ENCODE data around the gene COL20A1. TPM values are rescaled to one million over a fixed set of nuclear protein-coding genes. Genes with fewer than 3 reads are reported as not detected.

COL20A1 gene
- total and polyA plus RNA-seq, 3 experiments from 2014 or later, result 0.04 TPM; not detected in 2

GRCh38 chr20:63380346-63380870 lies 87.4 kb downstream of the COL20A1 start:
- peaks cover 2 to 5% (median 2%) of the 10 kb centered on the region in 5 donors for H3K9me3 Mint-ChIP-seq
- H3K27me3 ChIP-seq (ENCODE audit: insufficient read depth, low read length, poor library complexity, severe bottlenecking), result peaks cover 8% of the 10 kb centered on the region
- H3K4me3 Mint-ChIP-seq, result no peak overlapping the region
- H3K27me3 Mint-ChIP-seq, result peaks cover 16 to 28% of the 10 kb centered on the region in 2 donors
- no peak overlapping the region for H3K27ac ChIP-seq (ENCODE audit: low read depth, low read length)
- ChIA-PET POLR2A (no interaction called here), CTCF (interaction anchor here (0.6 to 3.0 kb wide), 2 partner anchors 9 to 157 kb away, joined by 3 to 19 read pairs; no protein-coding TSS in a partner anchor)
- H3K36me3 ChIP-seq (ENCODE audit: insufficient read depth, low read length), result no peaks in the 10 kb centered on the region
- H3K4me1 ChIP-seq (ENCODE audit: insufficient read depth, low read length), result no peaks in the 10 kb centered on the region
- H3K4me1 Mint-ChIP-seq, result no peaks in the 10 kb centered on the region
- DNase-seq, result no peak
- no peaks in the 10 kb centered on the region for H3K36me3 Mint-ChIP-seq
- no peak overlapping the region for H3K4me3 ChIP-seq (ENCODE audit: low read length)
- H3K9me3 ChIP-seq (ENCODE audit: low read length), result no peaks in the 10 kb centered on the region
- H3K27ac Mint-ChIP-seq, result no peak overlapping the region

- no peak overlapping the region for H3K4me3 Mint-ChIP-seq
- peak in 3 of 5 donors; percentile 19 to 24 (median 21) for DNase-seq
- Histone ChIP-seq H3K36me3 (ENCODE audit: insufficient read depth, low read length) (no peaks in the 10 kb centered on the region), H3K27ac (ENCODE audit: low read depth, low read length) (no peak overlapping the region), H3K4me1 (ENCODE audit: insufficient read depth, low read length) (no peaks in the 10 kb centered on the region), H3K9me3 (ENCODE audit: low read length) (no peaks in the 10 kb centered on the region), H3K27me3 (ENCODE audit: insufficient read depth, low read length, poor library complexity, severe bottlenecking) (peaks cover 6% of the 10 kb centered on the region), H3K4me3 (ENCODE audit: low read length) (no peak overlapping the region)
- no peaks in the 10 kb centered on the region for H3K4me1 Mint-ChIP-seq
- peaks cover 6 to 11% (median 9%) of the 10 kb centered on the region in 5 donors for H3K9me3 Mint-ChIP-seq
- POLR2A ChIA-PET, result no interaction called here
- CTCF ChIA-PET, result interaction anchor here (1.2 to 3.0 kb wide), 4 partner anchors 11 to 159 kb away, joined by 3 to 19 read pairs (median 3); no protein-coding TSS in a partner anchor
- H3K27me3 Mint-ChIP-seq, result peaks cover 17 to 24% of the 10 kb centered on the region in 2 donors
- no peak overlapping the region for H3K27ac Mint-ChIP-seq
- no peaks in the 10 kb centered on the region for H3K36me3 Mint-ChIP-seq
Measured at GRCh38 chr20:63381781-63382431, 88.9 kb downstream of the COL20A1 start.

- no peaks in the 10 kb centered on the region for H3K27me3 ChIP-seq (ENCODE audit: insufficient read depth, low read length, poor library complexity, severe bottlenecking)
- Mint-ChIP-seq H3K27me3 (peaks cover 12 to 18% of the 10 kb centered on the region in 2 donors), H3K27ac (no peak overlapping the region), H3K4me3 (no peak overlapping the region), H3K4me1 (no peaks in the 10 kb centered on the region), H3K36me3 (no peaks in the 10 kb centered on the region), H3K9me3 (peaks cover 6 to 11% (median 9%) of the 10 kb centered on the region in 5 donors)
- H3K36me3 ChIP-seq (ENCODE audit: insufficient read depth, low read length), result no peaks in the 10 kb centered on the region
- CTCF ChIA-PET, result interaction anchor here (1.2 to 3.0 kb wide), 4 partner anchors 12 to 160 kb away, joined by 3 to 19 read pairs (median 3); no protein-coding TSS in a partner anchor
- POLR2A ChIA-PET, result no interaction called here
- no peaks in the 10 kb centered on the region for H3K4me1 ChIP-seq (ENCODE audit: insufficient read depth, low read length)
- DNase-seq, result no peak
- no peak overlapping the region for H3K27ac ChIP-seq (ENCODE audit: low read depth, low read length)
- no peak overlapping the region for H3K4me3 ChIP-seq (ENCODE audit: low read length)
- no peaks in the 10 kb centered on the region for H3K9me3 ChIP-seq (ENCODE audit: low read length)
Measured at GRCh38 chr20:63382551-63383300, 89.7 kb downstream of the COL20A1 start.

- no peaks in the 10 kb centered on the region for H3K4me1 Mint-ChIP-seq
- no peak overlapping the region for H3K4me3 ChIP-seq (ENCODE audit: low read length)
- H3K27ac ChIP-seq (ENCODE audit: low read depth, low read length), result no peak overlapping the region
- no peaks in the 10 kb centered on the region for H3K9me3 ChIP-seq (ENCODE audit: low read length)
- peaks cover 6 to 11% (median 10%) of the 10 kb centered on the region in 5 donors for H3K9me3 Mint-ChIP-seq
- H3K4me1 ChIP-seq (ENCODE audit: insufficient read depth, low read length), result no peaks in the 10 kb centered on the region
- no peaks in the 10 kb centered on the region for H3K36me3 Mint-ChIP-seq
- no peaks in the 10 kb centered on the region for H3K27me3 ChIP-seq (ENCODE audit: insufficient read depth, low read length, poor library complexity, severe bottlenecking)
- H3K27ac Mint-ChIP-seq, result no peak overlapping the region
- H3K36me3 ChIP-seq (ENCODE audit: insufficient read depth, low read length), result no peaks in the 10 kb centered on the region
- H3K27me3 Mint-ChIP-seq, result peaks cover 8 to 14% of the 10 kb centered on the region in 2 donors
- no peak for DNase-seq
- no peak overlapping the region for H3K4me3 Mint-ChIP-seq
- ChIA-PET POLR2A (no interaction called here), CTCF (no interaction called here)
Measured at GRCh38 chr20:63383556-63383955, 90.6 kb downstream of the COL20A1 start.

DNA sequence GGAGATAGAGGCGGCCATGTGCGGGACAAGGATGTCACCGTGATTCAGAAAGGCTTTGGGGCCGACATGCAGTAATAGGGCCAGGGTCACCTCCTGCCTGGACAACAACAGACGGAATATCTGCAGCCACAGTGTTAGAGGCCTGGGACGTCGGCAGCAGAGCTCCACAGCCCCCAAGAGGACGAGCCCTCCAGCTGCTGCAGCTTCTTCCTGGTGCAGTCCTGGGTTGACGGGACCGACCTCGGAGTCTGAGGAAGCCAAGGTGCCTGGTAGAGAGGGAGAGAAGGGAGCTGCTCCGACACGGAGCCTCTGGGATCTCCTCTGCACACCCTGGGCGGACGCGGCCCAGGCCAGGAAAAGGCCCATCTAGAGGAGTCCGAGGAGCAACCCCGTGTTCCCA lies 91.3 kb downstream of the COL20A1 start:
- H3K27ac ChIP-seq (ENCODE audit: low read depth, low read length), result no peak overlapping the region
- no peaks in the 10 kb centered on the region for H3K4me1 ChIP-seq (ENCODE audit: insufficient read depth, low read length)
- Mint-ChIP-seq H3K27me3 (peaks cover 9 to 10% of the 10 kb centered on the region in 2 donors), H3K27ac (no peak overlapping the region), H3K36me3 (no peaks in the 10 kb centered on the region), H3K4me3 (no peak overlapping the region), H3K9me3 (peaks cover 7 to 11% (median 10%) of the 10 kb centered on the region in 5 donors), H3K4me1 (no peaks in the 10 kb centered on the region)
- no peak for DNase-seq
- H3K4me3 ChIP-seq (ENCODE audit: low read length), result no peak overlapping the region
- H3K36me3 ChIP-seq (ENCODE audit: insufficient read depth, low read length), result no peaks in the 10 kb centered on the region
- POLR2A ChIA-PET, result no interaction called here
- H3K9me3 ChIP-seq (ENCODE audit: low read length), result no peaks in the 10 kb centered on the region
- no peaks in the 10 kb centered on the region for H3K27me3 ChIP-seq (ENCODE audit: insufficient read depth, low read length, poor library complexity, severe bottlenecking)
- CTCF ChIA-PET, result no interaction called here

Other genes starting within 250 kb of the COL20A1 start
- gene YTHDF1, start 77.1 kb upstream of the COL20A1 start, total RNA-seq, result 10 to 100 TPM; 47.0 to 47.5 TPM
- 43.1 TPM for gene YTHDF1, start 77.1 kb upstream of the COL20A1 start, polyA plus RNA-seq
- not detected for gene BIRC7, start 57.3 kb upstream of the COL20A1 start, total RNA-seq
- gene BIRC7, start 57.3 kb upstream of the COL20A1 start, polyA plus RNA-seq, result not detected
- gene NKAIN4, start 38.7 kb upstream of the COL20A1 start, total RNA-seq, result not detected
- not detected for gene NKAIN4, start 38.7 kb upstream of the COL20A1 start, polyA plus RNA-seq
- gene ARFGAP1, start 20.4 kb upstream of the COL20A1 start, total RNA-seq, result 10 to 100 TPM; 71.0 to 77.5 TPM
- gene ARFGAP1, start 20.4 kb upstream of the COL20A1 start, polyA plus RNA-seq, result 22.7 TPM
- gene CHRNA4, start 68.2 kb downstream of the COL20A1 start, total RNA-seq, result not detected
- gene CHRNA4, start 68.2 kb downstream of the COL20A1 start, polyA plus RNA-seq, result not detected
- not detected for gene KCNQ2, start 179.5 kb downstream of the COL20A1 start, total RNA-seq
- not detected for gene KCNQ2, start 179.5 kb downstream of the COL20A1 start, polyA plus RNA-seq
- gene EEF1A2, start 205.9 kb downstream of the COL20A1 start, total RNA-seq, result under 1 TPM in 1 of 2 experiments, not detected in 1; 0.20 TPM
- gene EEF1A2, start 205.9 kb downstream of the COL20A1 start, polyA plus RNA-seq, result 0.17 TPM
- gene PPDPF, start 227.6 kb downstream of the COL20A1 start, total RNA-seq, result 100 to 1,000 TPM; 207 to 218 TPM
- 137 TPM for gene PPDPF, start 227.6 kb downstream of the COL20A1 start, polyA plus RNA-seq
- under 1 TPM; 0.18 to 0.31 TPM for gene PTK6, start 244.2 kb downstream of the COL20A1 start, total RNA-seq
- gene PTK6, start 244.2 kb downstream of the COL20A1 start, polyA plus RNA-seq, result 0.16 TPM

All from CD8-positive, alpha-beta memory T cell (primary cell).